Lower lobe of right lung (tissue), 2 donors: ENCODE measurements around the gene TMEM119. TPM values are rescaled to one million over a fixed set of nuclear protein-coding genes. Genes with fewer than 3 reads are reported as not detected.

Experiments used
- ATAC-seq, 2 donors: fragments of 200-7000 bp; cut with Tn5 transposase; one replicate each; pipeline ENCODE4 v1.9.1; 2020 to 2022; ENCODE audit warnings: mild to moderate bottlenecking in 2 of 2, moderate library complexity in 2 of 2
- DNase-seq: peaks from one replicate; pipeline ENCODE4 v3.0.0-alpha.2; 2020
- H3K27ac ChIP-seq: fragments of 200-600 bp; one replicate; pipeline ENCODE4 v1.8.0; 2022
- H3K27me3 ChIP-seq: fragments of 200-600 bp; one replicate; pipeline ENCODE4 v1.8.0; 2022; ENCODE audit warnings: low read depth
- H3K36me3 ChIP-seq: fragments of 200-600 bp; one replicate; pipeline ENCODE4 v1.8.0; 2022; ENCODE audit warnings: mild to moderate bottlenecking
- H3K4me1 ChIP-seq: fragments of 200-600 bp; one replicate; pipeline ENCODE4 v1.8.0; 2022
- H3K4me3 ChIP-seq: fragments of 200-600 bp; one replicate; pipeline ENCODE4 v1.8.0; 2022; ENCODE audit warnings: mild to moderate bottlenecking
- H3K9me3 ChIP-seq: fragments of 200-600 bp; one replicate; pipeline ENCODE4 v1.8.0; 2022
- intact Hi-C: fragments of 100-400 bp; cut with DNase I; formaldehyde crosslinking; loops from one replicate; pipeline ENCODE4 v1.11.0; 2022
- total RNA-seq: library from RNA; stranded (reverse); fragmentation: NEBNext Ultra II Directional; extraction: Animal tissue kit (Norgen Biotek cat#: 25700); gene quantifications from one replicate; pipeline ENCODE4 v1.2.1, GENCODE V29; 2021
- TF ChIP-seq, protein P1 (sequence below): fragments of 200-600 bp; IDR thresholded peaks from one replicate; pipeline ENCODE4 v1.8.0; 2022; ENCODE audit warnings: antibody characterized with exemption, mild to moderate bottlenecking
- donor health status: DM: no; HTN: yes; CAD: no; lungs with severe emphysema.

TMEM119 gene
- total RNA-seq, 1 donor from 2014 or later, result 13.4 TPM

- no peak for ATAC-seq
- peaks cover 20% of the 10 kb centered on the region for H3K4me1 ChIP-seq
- H3K27ac ChIP-seq, result no peak overlapping the region
- no peak overlapping the region for H3K4me3 ChIP-seq
- H3K27me3 ChIP-seq, result no peaks in the 10 kb centered on the region
- TF ChIP-seq, protein P1, sequence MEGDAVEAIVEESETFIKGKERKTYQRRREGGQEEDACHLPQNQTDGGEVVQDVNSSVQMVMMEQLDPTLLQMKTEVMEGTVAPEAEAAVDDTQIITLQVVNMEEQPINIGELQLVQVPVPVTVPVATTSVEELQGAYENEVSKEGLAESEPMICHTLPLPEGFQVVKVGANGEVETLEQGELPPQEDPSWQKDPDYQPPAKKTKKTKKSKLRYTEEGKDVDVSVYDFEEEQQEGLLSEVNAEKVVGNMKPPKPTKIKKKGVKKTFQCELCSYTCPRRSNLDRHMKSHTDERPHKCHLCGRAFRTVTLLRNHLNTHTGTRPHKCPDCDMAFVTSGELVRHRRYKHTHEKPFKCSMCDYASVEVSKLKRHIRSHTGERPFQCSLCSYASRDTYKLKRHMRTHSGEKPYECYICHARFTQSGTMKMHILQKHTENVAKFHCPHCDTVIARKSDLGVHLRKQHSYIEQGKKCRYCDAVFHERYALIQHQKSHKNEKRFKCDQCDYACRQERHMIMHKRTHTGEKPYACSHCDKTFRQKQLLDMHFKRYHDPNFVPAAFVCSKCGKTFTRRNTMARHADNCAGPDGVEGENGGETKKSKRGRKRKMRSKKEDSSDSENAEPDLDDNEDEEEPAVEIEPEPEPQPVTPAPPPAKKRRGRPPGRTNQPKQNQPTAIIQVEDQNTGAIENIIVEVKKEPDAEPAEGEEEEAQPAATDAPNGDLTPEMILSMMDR, result no peak
- no peaks in the 10 kb centered on the region for H3K9me3 ChIP-seq
- intact Hi-C loops, result no loop called here
- no peak for DNase-seq
- H3K36me3 ChIP-seq, result no peaks in the 10 kb centered on the region
Measured at GRCh38 chr12:108607981-108608600, 10.2 kb upstream of the TMEM119 start.

GRCh38 chr12:108606492-108606891 lies 8.6 kb upstream of the TMEM119 start:
- ATAC-seq, result no peak
- no peak for DNase-seq
- Histone ChIP-seq H3K9me3 (no peaks in the 10 kb centered on the region), H3K4me1 (peaks cover 8% of the 10 kb centered on the region), H3K27me3 (no peaks in the 10 kb centered on the region), H3K36me3 (no peaks in the 10 kb centered on the region), H3K27ac (no peak overlapping the region), H3K4me3 (no peak overlapping the region)
- intact Hi-C loops, result no loop called here
- TF ChIP-seq, protein P1, result no peak

GRCh38 chr12:108605690-108606406 lies 8.0 kb upstream of the TMEM119 start:
- Histone ChIP-seq H3K4me3 (no peak overlapping the region), H3K27ac (no peak overlapping the region), H3K36me3 (no peaks in the 10 kb centered on the region), H3K9me3 (no peaks in the 10 kb centered on the region), H3K27me3 (no peaks in the 10 kb centered on the region), H3K4me1 (peaks cover 8% of the 10 kb centered on the region)
- TF ChIP-seq, protein P1, result no peak
- intact Hi-C loops, result no loop called here
- ATAC-seq (no peak), DNase-seq (no peak)

DNA sequence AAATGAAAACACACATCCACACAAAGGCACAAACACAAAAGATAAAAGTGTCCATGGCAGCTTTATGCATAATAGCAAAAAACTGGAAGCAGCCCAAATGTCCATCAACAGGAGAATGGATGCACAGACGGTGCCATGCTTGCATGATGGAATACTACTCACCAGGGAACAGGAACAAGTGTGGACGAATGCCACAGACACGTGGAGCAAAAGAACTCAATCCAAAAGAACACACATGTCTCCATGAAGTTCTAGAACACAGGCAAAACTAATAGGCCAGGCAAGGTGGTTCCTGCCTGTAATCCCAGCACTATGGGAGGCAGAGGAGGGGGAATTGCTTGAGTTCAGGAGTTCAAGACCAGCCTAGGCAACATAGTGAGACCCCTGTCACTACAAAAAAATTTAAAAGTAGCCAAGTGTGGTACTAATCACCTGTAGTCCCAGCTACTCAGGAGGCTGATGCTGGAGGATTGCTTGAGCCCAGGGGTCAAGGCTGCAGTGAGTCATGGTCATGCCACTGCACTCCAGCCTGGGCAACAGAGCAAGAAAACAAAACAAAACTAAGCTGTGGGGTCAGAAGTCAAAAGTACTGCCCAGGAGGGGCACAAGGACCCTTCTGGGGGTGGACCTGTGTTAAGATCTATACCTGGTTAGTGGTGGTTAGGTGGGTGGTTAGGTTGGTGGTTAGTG lies 7.3 kb upstream of the TMEM119 start:
- intact Hi-C loops, result no loop called here
- ATAC-seq, result no peak

DNA sequence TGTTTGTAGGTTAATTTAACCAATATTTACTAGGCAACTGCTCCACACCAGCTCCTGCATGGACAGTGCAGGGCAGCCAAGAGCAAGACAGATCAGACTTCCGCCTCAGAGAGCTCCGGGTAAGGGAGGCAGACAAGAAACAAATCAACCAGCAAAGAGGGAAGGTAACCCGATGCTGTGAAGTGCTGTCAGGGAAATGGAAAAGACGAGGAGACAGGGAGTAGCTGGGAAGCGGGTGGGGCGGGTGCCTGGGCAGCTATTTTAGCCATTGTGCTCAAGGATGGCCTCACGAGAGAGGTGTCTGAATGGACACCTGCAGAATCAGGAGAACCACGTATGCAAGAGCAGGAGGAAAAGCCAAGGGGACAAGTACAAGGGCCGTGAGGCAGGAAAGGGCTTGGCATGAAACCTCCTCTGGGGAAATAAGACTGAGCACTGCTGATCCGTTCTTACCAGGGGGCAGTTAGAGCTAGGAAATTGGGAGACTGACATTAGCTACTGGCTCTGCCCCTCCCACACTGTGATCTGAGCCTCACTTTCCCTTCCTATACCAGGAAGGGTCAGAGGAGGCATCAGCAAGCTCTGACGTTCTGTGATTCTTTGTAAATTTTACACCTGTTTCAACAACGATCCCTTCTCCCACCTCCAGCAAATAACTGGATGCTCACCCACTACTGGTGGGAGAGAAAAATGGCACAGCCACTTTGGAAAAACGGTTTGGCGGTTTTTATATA lies 6.5 kb upstream of the TMEM119 start:
- Histone ChIP-seq H3K4me3 (no peak overlapping the region), H3K27me3 (no peaks in the 10 kb centered on the region)

More for the DNA sequence above, 7.3 kb upstream of the TMEM119 start:
- TF ChIP-seq, protein P1, result no peak
- H3K4me3 ChIP-seq, result no peak overlapping the region
- no peaks in the 10 kb centered on the region for H3K9me3 ChIP-seq
- H3K4me1 ChIP-seq, result peaks cover 6% of the 10 kb centered on the region
- no peaks in the 10 kb centered on the region for H3K27me3 ChIP-seq
- H3K27ac ChIP-seq, result no peak overlapping the region
- no peaks in the 10 kb centered on the region for H3K36me3 ChIP-seq
- DNase-seq, result no peak

More for the DNA sequence above, 6.5 kb upstream of the TMEM119 start:
- no peaks in the 10 kb centered on the region for H3K4me1 ChIP-seq
- DNase-seq, result no peak
- TF ChIP-seq, protein P1, result no peak
- H3K9me3 ChIP-seq, result no peaks in the 10 kb centered on the region
- H3K36me3 ChIP-seq, result no peaks in the 10 kb centered on the region
- H3K27ac ChIP-seq, result no peak overlapping the region
- intact Hi-C loops, result no loop called here
- ATAC-seq, result no peak
